Measurements from ENCODE around the gene PELO.

PELO gene

GRCh38 chr5:52771343-52772039 is 16.2 kb upstream of the PELO start:
- DNase-seq (ENCODE audit: low read depth in 2 of 2), result peak in 1 of 2 donors; percentile 17

- DNase-seq (ENCODE audit: low read depth in 2 of 2), result no peak
These were observed 15.0 kb upstream of the PELO start for GRCh38 chr5:52772668-52773067.

- DNase-seq (ENCODE audit: low read depth in 2 of 2), result no peak
These were observed 14.4 kb upstream of the PELO start for GRCh38 chr5:52773342-52773741.

GRCh38 chr5:52774005-52774410 is 13.7 kb upstream of the PELO start:
- DNase-seq (ENCODE audit: low read depth in 2 of 2), result no peak

GRCh38 chr5:52776116-52776515 is 11.6 kb upstream of the PELO start:
- no peak for DNase-seq (ENCODE audit: low read depth in 2 of 2)

GRCh38 chr5:52777186-52777585 is 10.5 kb upstream of the PELO start:
- no peak for DNase-seq (ENCODE audit: low read depth in 2 of 2)

GRCh38 chr5:52778781-52779180 is 8.9 kb upstream of the PELO start:
- DNase-seq (ENCODE audit: low read depth in 2 of 2), result no peak

- no peak for DNase-seq (ENCODE audit: low read depth in 2 of 2)
These were observed 8.5 kb upstream of the PELO start for GRCh38 chr5:52779213-52779612.

GRCh38 chr5:52783226-52783959 is 4.3 kb upstream of the PELO start:
- DNase-seq (ENCODE audit: low read depth in 2 of 2), result no peak

GRCh38 chr5:52784737-52785136 is 3.0 kb upstream of the PELO start:
- DNase-seq (ENCODE audit: low read depth in 2 of 2), result no peak

GRCh38 chr5:52786391-52786790 is 1.3 kb upstream of the PELO start:
- no peak for DNase-seq (ENCODE audit: low read depth in 2 of 2)

- no peak for DNase-seq (ENCODE audit: low read depth in 2 of 2)
These were observed 642 bp upstream of the PELO start for GRCh38 chr5:52786949-52787599.

GRCh38 chr5:52788505-52788821 is 747 bp downstream of the PELO start:
- no peak for DNase-seq (ENCODE audit: low read depth in 2 of 2)

GRCh38 chr5:52789378-52789777 is 1.7 kb downstream of the PELO start:
- DNase-seq (ENCODE audit: low read depth in 2 of 2), result no peak

GRCh38 chr5:52789851-52790250 is 2.1 kb downstream of the PELO start:
- no peak for DNase-seq (ENCODE audit: low read depth in 2 of 2)

- DNase-seq (ENCODE audit: low read depth in 2 of 2), result no peak
These were observed 3.6 kb downstream of the PELO start for GRCh38 chr5:52791366-52791765.

GRCh38 chr5:52794519-52794918 is 6.8 kb downstream of the PELO start:
- no peak for DNase-seq (ENCODE audit: low read depth in 2 of 2)

GRCh38 chr5:52796031-52796430 is 8.3 kb downstream of the PELO start:
- no peak for DNase-seq (ENCODE audit: low read depth in 2 of 2)

GRCh38 chr5:52796516-52797103 is 8.9 kb downstream of the PELO start:
- DNase-seq (ENCODE audit: low read depth in 2 of 2), result no peak

GRCh38 chr5:52798938-52799337 is 11.2 kb downstream of the PELO start:
- DNase-seq (ENCODE audit: low read depth in 2 of 2), result no peak

GRCh38 chr5:52799358-52799982 is 11.8 kb downstream of the PELO start:
- DNase-seq (ENCODE audit: low read depth in 2 of 2), result peak in 1 of 2 donors; percentile 14

GRCh38 chr5:52799983-52800393 is 12.3 kb downstream of the PELO start:
- peak; percentile 94 to 96 for DNase-seq (ENCODE audit: low read depth in 2 of 2)
